ENCODE results near the gene ZNF367. TPM values are rescaled to one million over a fixed set of nuclear protein-coding genes. Genes with fewer than 3 reads are reported as not detected.
"Not testable (repeated sequence)": the region's sequence is repeated elsewhere in the genome, so short reads cannot be mapped to it uniquely, and the experiment has no call there.

ZNF367 gene
- total and polyA plus RNA-seq, 2 experiments from 2014 or later, result 0.98 to 3.6 TPM

- Histone ChIP-seq H3K27ac (no peak overlapping the region), H3K9me2 (replicated peaks; ENCODE audit: insufficient read depth) (no peaks in the 10 kb centered on the region), H3K9me3 (ENCODE audit: low read depth) (no peaks in the 10 kb centered on the region), H3K27me3 (no peaks in the 10 kb centered on the region), H2AFZ (no peak overlapping the region), H3K79me2 (peaks cover 23% of the 10 kb centered on the region), H3K4me1 (ENCODE audit: insufficient read depth) (peaks cover 7% of the 10 kb centered on the region), H3K36me3 (replicated peaks; ENCODE audit: insufficient read depth, low read depth) (no peaks in the 10 kb centered on the region), H4K20me1 (ENCODE audit: insufficient read depth, poor library complexity, severe bottlenecking) (no peaks in the 10 kb centered on the region), H3K4me3 (no peak overlapping the region), H3K4me2 (no peak overlapping the region)
- 88% methylated on average over 2 of the region's 2 CpGs for WGBS (ENCODE audit: low lambda C conversion rate, missing lambda C conversion rate)
- no peak for DNase-seq (ENCODE audit: low spot score)
- TF ChIP-seq EZH2 (IDR thresholded peaks at IDR 0.05; ENCODE audit: borderline replicate concordance) (no peak), EZH2phosphoT487 (IDR thresholded peaks at IDR 0.05; ENCODE audit: low read depth, severe bottlenecking, unreplicated experiment) (no peak), CTCF (IDR thresholded peaks at IDR 0.05; ENCODE audit: poor library complexity) (no peak)
Measured at GRCh38 chr9:96360976-96361375, 57.2 kb downstream of the ZNF367 start.

GRCh38 chr9:96360523-96360922 is 57.6 kb downstream of the ZNF367 start:
- not testable (repeated sequence) for H2AFZ ChIP-seq; H3K4me1 ChIP-seq (ENCODE audit: insufficient read depth); H3K27ac ChIP-seq; H4K20me1 ChIP-seq (ENCODE audit: insufficient read depth, poor library complexity, severe bottlenecking); H3K27me3 ChIP-seq; H3K9me2 ChIP-seq (replicated peaks; ENCODE audit: insufficient read depth); H3K4me3 ChIP-seq; H3K4me2 ChIP-seq; H3K36me3 ChIP-seq (replicated peaks; ENCODE audit: insufficient read depth, low read depth); DNase-seq (ENCODE audit: low spot score); H3K9me3 ChIP-seq (ENCODE audit: low read depth)
- WGBS (ENCODE audit: low lambda C conversion rate, missing lambda C conversion rate), result 97% methylated on average over 6 of the region's 6 CpGs
- peaks cover 23% of the 10 kb centered on the region for H3K79me2 ChIP-seq

GRCh38 chr9:96350866-96351265 is 67.3 kb downstream of the ZNF367 start:
- Histone ChIP-seq H3K4me3 (no peak overlapping the region), H3K9me3 (ENCODE audit: low read depth) (no peaks in the 10 kb centered on the region), H3K79me2 (no peaks in the 10 kb centered on the region), H2AFZ (no peak overlapping the region), H3K27me3 (no peaks in the 10 kb centered on the region), H3K4me2 (no peak overlapping the region), H3K4me1 (ENCODE audit: insufficient read depth) (no peaks in the 10 kb centered on the region), H3K27ac (no peak overlapping the region), H4K20me1 (ENCODE audit: insufficient read depth, poor library complexity, severe bottlenecking) (no peaks in the 10 kb centered on the region), H3K9me2 (replicated peaks; ENCODE audit: insufficient read depth) (no peaks in the 10 kb centered on the region), H3K36me3 (replicated peaks; ENCODE audit: insufficient read depth, low read depth) (no peaks in the 10 kb centered on the region)
- TF ChIP-seq CTCF (IDR thresholded peaks at IDR 0.05; ENCODE audit: poor library complexity), result no peak
- no peak for TF ChIP-seq EZH2phosphoT487 (IDR thresholded peaks at IDR 0.05; ENCODE audit: low read depth, severe bottlenecking, unreplicated experiment)
- TF ChIP-seq EZH2 (IDR thresholded peaks at IDR 0.05; ENCODE audit: borderline replicate concordance), result no peak
- WGBS (ENCODE audit: low lambda C conversion rate, missing lambda C conversion rate), result 95% methylated on average over 1 of the region's 1 CpG
- DNase-seq (ENCODE audit: low spot score), result no peak

- Histone ChIP-seq H4K20me1 (ENCODE audit: insufficient read depth, poor library complexity, severe bottlenecking) (no peaks in the 10 kb centered on the region), H3K36me3 (replicated peaks; ENCODE audit: insufficient read depth, low read depth) (no peaks in the 10 kb centered on the region), H3K27ac (no peak overlapping the region), H3K27me3 (no peaks in the 10 kb centered on the region), H2AFZ (no peak overlapping the region), H3K4me3 (no peak overlapping the region), H3K9me3 (ENCODE audit: low read depth) (no peaks in the 10 kb centered on the region), H3K4me1 (ENCODE audit: insufficient read depth) (peaks cover 11% of the 10 kb centered on the region), H3K79me2 (no peaks in the 10 kb centered on the region), H3K9me2 (replicated peaks; ENCODE audit: insufficient read depth) (no peaks in the 10 kb centered on the region), H3K4me2 (no peak overlapping the region)
- no peak for DNase-seq (ENCODE audit: low spot score)
- TF ChIP-seq EZH2 (IDR thresholded peaks at IDR 0.05; ENCODE audit: borderline replicate concordance) (no peak), CTCF (IDR thresholded peaks at IDR 0.05; ENCODE audit: poor library complexity) (no peak), EZH2phosphoT487 (IDR thresholded peaks at IDR 0.05; ENCODE audit: low read depth, severe bottlenecking, unreplicated experiment) (no peak)
- WGBS (ENCODE audit: low lambda C conversion rate, missing lambda C conversion rate), result 98% methylated on average over 5 of the region's 5 CpGs
Measured at GRCh38 chr9:96348261-96348660, 69.9 kb downstream of the ZNF367 start.

Data from hepatocyte (in vitro differentiated cells).